IPS DF 4.7 (cell line): ENCODE measurements around the gene SND1.

Experiments used
- DNase-seq: peaks from one replicate; pipeline ENCODE4 v3.0.0-alpha.2; 2013; ENCODE audit warnings: low spot score; ENCODE audit errors: extremely low read depth

The SND1 gene

GRCh38 chr7:127905021-127905420 is 253.0 kb downstream of the SND1 start:
- no peak for DNase-seq

GRCh38 chr7:127905491-127906330 is 253.7 kb downstream of the SND1 start:
- DNase-seq, result no peak

- no peak for DNase-seq
Observed at GRCh38 chr7:127907110-127908040, 255.4 kb downstream of the SND1 start.

- DNase-seq, result no peak
Observed at GRCh38 chr7:127908430-127909258, 256.6 kb downstream of the SND1 start.

GRCh38 chr7:127909424-127910152 is 257.6 kb downstream of the SND1 start:
- DNase-seq, result no peak

- DNase-seq, result no peak
Observed at GRCh38 chr7:127910670-127911069, 258.7 kb downstream of the SND1 start.

- no peak for DNase-seq
Observed at GRCh38 chr7:127911968-127912511, 260.0 kb downstream of the SND1 start.

GRCh38 chr7:127912901-127913300 is 260.9 kb downstream of the SND1 start:
- no peak for DNase-seq

GRCh38 chr7:127913686-127914085 is 261.7 kb downstream of the SND1 start:
- no peak for DNase-seq

- DNase-seq, result no peak
Observed at GRCh38 chr7:127914693-127915092, 262.7 kb downstream of the SND1 start.

GRCh38 chr7:127916735-127917134 is 264.7 kb downstream of the SND1 start:
- DNase-seq, result no peak

GRCh38 chr7:127918130-127918529 is 266.1 kb downstream of the SND1 start:
- DNase-seq, result no peak

- DNase-seq, result no peak
Observed at GRCh38 chr7:127920787-127921438, 268.9 kb downstream of the SND1 start.

- DNase-seq, result no peak
Observed at GRCh38 chr7:127922656-127923055, 270.7 kb downstream of the SND1 start.

GRCh38 chr7:127924874-127925273 is 272.9 kb downstream of the SND1 start:
- DNase-seq, result no peak

- DNase-seq, result no peak
Observed at GRCh38 chr7:127927348-127927696, 275.3 kb downstream of the SND1 start.

GRCh38 chr7:127928222-127928621 is 276.2 kb downstream of the SND1 start:
- no peak for DNase-seq

- no peak for DNase-seq
Observed at GRCh38 chr7:127928852-127929251, 276.9 kb downstream of the SND1 start.

- DNase-seq, result no peak
Observed at GRCh38 chr7:127930341-127931328, 278.6 kb downstream of the SND1 start.
